Keratinocyte (primary cell): ENCODE measurements around the gene CMTR1. TPM values are rescaled to one million over a fixed set of nuclear protein-coding genes. Genes with fewer than 3 reads are reported as not detected.

Experiments used
- DNase-seq: peaks from one replicate; pipeline ENCODE4 v3.0.0-alpha.2; 2011; ENCODE audit warnings: low read depth, missing footprints, low spot score
- FAIRE-seq: peaks from 2 replicates; lab custom pipeline; 2011; peaks lifted over from hg19 to GRCh38; lab: Jason Lieb, UNC
- H2AFZ ChIP-seq: 2 replicates; pipeline ENCODE4 v1.6.0; 2012; ENCODE audit warnings: low read length, control low read depth, inconsistent platforms; ENCODE audit not compliant: control insufficient read depth
- H3K27ac ChIP-seq: 2 replicates; pipeline ENCODE4 v1.5.1; 2011; ENCODE audit warnings: low read length; ENCODE audit not compliant: control insufficient read depth, insufficient read depth
- H3K27me3 ChIP-seq: 3 replicates; pipeline ENCODE4 v1.6.0; 2011; ENCODE audit warnings: low read length; ENCODE audit not compliant: control insufficient read depth, insufficient read depth; ENCODE audit errors: extremely low read depth
- H3K36me3 ChIP-seq, 2 experiments: 2 replicates in 1 of 2; 3 replicates in 1 of 2; pipeline ENCODE4 v1.5.1; 2011; ENCODE audit warnings: low read length in 2 of 2, mild to moderate bottlenecking in 1 of 2; ENCODE audit not compliant: control insufficient read depth in 2 of 2, insufficient read depth in 2 of 2; ENCODE audit errors: extremely low read depth in 1 of 2
- H3K4me1 ChIP-seq: 3 replicates; pipeline ENCODE4 v1.5.1; 2011; ENCODE audit warnings: low read length; ENCODE audit not compliant: control insufficient read depth, insufficient read depth; ENCODE audit errors: extremely low read depth
- H3K4me2 ChIP-seq: 3 replicates; pipeline ENCODE4 v1.6.0; 2011; ENCODE audit warnings: low read depth, low read length; ENCODE audit not compliant: control insufficient read depth, insufficient read depth; ENCODE audit errors: extremely low read depth
- H3K4me3 ChIP-seq, 3 experiments: fragments of 200-600 bp in 1 of 3; sonication (generic) in 1 of 3; 2 replicates in 2 of 3; 3 replicates in 1 of 3; pipeline ENCODE4 v1.5.1; 2011 to 2016; ENCODE audit warnings: low read length in 3 of 3, mild to moderate bottlenecking in 3 of 3, control low read depth in 2 of 3, inconsistent platforms in 1 of 3, low read depth in 1 of 3, mixed read lengths in 1 of 3, mixed run types in 1 of 3, moderate library complexity in 1 of 3; ENCODE audit not compliant: control insufficient read depth in 2 of 3, insufficient read depth in 2 of 3; ENCODE audit errors: extremely low read depth in 1 of 3
- H3K79me2 ChIP-seq: 2 replicates; pipeline ENCODE4 v1.6.0; 2012; ENCODE audit warnings: low read length; ENCODE audit not compliant: control insufficient read depth, insufficient read depth
- H3K9ac ChIP-seq: 3 replicates; pipeline ENCODE4 v1.6.0; 2011; ENCODE audit warnings: low read length; ENCODE audit not compliant: control insufficient read depth, insufficient read depth; ENCODE audit errors: extremely low read depth
- H3K9me1 ChIP-seq: 3 replicates; pipeline ENCODE4 v1.6.0; 2011; ENCODE audit warnings: low read length; ENCODE audit not compliant: control insufficient read depth, insufficient read depth; ENCODE audit errors: extremely low read depth
- H3K9me3 ChIP-seq: 2 replicates; pipeline ENCODE4 v1.5.1; 2012; ENCODE audit warnings: low read depth, low read length; ENCODE audit not compliant: control insufficient read depth
- H4K20me1 ChIP-seq: 3 replicates; pipeline ENCODE4 v1.6.0; 2011; ENCODE audit warnings: low read length; ENCODE audit not compliant: control insufficient read depth, insufficient read depth; ENCODE audit errors: extremely low read depth
- EZH2 ChIP-seq: IDR thresholded peaks from one replicate; pipeline ENCODE4 v1.6.1; 2012; ENCODE audit warnings: inconsistent platforms, mild to moderate bottlenecking, low read length, moderate library complexity
- dilution Hi-C: fragments of 300-500 bp; cut with MboI; formaldehyde crosslinking; loops from one replicate; pipeline ENCODE4 v1.7.0; 2020; ENCODE audit warnings: low sequenced_read_pairs; ENCODE audit not compliant: extremely low pct_ligation_motif_present
- polyA plus RNA-seq, 5 experiments: library from polyadenylated mRNA; depleted of rRNA in 3 of 5; stranded (reverse) in 3 of 5; stranded (forward) in 1 of 5; unstranded in 1 of 5; fragments of >200 nt; gene quantifications; 1 replicate in 1 of 5; 2 replicates in 3 of 5; 3 replicates in 1 of 5; pipeline versions ENCODE4 v1.2.1 to v1.2.3, GENCODE V29; 2011 to 2012; ENCODE audit warnings: missing spikeins in 2 of 5, low read depth in 1 of 5, low replicate concordance in 1 of 5
- TF ChIP-seq, protein P1 (sequence below), 3 experiments: IDR thresholded peaks in 1 of 3; conservative IDR thresholded peaks in 1 of 3; optimal IDR thresholded peaks in 1 of 3; 2 replicates in 2 of 3; 3 replicates in 1 of 3; pipeline versions ENCODE3 to v1.5.1; 2011; ENCODE audit warnings: low read length in 3 of 3, mild to moderate bottlenecking in 3 of 3, moderate library complexity in 2 of 3, control low read depth in 1 of 3, inconsistent platforms in 1 of 3; ENCODE audit not compliant: insufficient read depth in 2 of 3; ENCODE audit errors: extremely low read depth in 1 of 3

The CMTR1 gene
- polyA plus RNA-seq, 1 donor (not counting 4 experiments of a cell fraction or from before 2014, with no cell fraction given) = 24.6 TPM

DNA sequence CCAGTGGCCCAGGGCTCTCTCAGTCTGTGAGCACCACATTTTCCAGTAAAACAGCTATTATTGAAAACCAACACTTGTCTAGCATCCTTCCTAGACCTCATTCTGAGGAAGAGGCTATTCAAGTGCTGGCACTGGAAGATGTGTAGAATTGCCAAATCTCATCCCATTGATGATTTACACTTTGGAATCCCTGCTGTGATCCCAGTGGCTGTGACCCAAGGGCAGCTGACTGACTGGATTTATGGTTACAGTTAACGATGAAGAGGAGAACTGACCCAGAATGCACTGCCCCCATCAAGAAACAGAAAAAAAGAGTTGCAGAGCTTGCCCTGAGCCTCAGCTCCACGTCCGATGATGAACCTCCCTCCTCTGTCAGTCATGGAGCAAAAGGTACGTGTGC lies 2.4 kb downstream of the CMTR1 start:
- no peaks in the 10 kb centered on the region for H3K9me1 ChIP-seq
- TF ChIP-seq, protein P1, sequence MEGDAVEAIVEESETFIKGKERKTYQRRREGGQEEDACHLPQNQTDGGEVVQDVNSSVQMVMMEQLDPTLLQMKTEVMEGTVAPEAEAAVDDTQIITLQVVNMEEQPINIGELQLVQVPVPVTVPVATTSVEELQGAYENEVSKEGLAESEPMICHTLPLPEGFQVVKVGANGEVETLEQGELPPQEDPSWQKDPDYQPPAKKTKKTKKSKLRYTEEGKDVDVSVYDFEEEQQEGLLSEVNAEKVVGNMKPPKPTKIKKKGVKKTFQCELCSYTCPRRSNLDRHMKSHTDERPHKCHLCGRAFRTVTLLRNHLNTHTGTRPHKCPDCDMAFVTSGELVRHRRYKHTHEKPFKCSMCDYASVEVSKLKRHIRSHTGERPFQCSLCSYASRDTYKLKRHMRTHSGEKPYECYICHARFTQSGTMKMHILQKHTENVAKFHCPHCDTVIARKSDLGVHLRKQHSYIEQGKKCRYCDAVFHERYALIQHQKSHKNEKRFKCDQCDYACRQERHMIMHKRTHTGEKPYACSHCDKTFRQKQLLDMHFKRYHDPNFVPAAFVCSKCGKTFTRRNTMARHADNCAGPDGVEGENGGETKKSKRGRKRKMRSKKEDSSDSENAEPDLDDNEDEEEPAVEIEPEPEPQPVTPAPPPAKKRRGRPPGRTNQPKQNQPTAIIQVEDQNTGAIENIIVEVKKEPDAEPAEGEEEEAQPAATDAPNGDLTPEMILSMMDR (optimal IDR thresholded peaks at IDR 0.05 in 1 of 3, IDR thresholded peaks at IDR 0.05 in 1 of 3, conservative IDR thresholded peaks at IDR 0.05 in 1 of 3; ENCODE audit: extremely low read depth in 1 of 3, insufficient read depth in 2 of 3, low read length in 3 of 3) = no peak
- TF ChIP-seq EZH2 = no peak
- DNase-seq = no peak
- no peaks in the 10 kb centered on the region for H4K20me1 ChIP-seq
- no peaks in the 10 kb centered on the region for H3K27me3 ChIP-seq
- no peaks in the 10 kb centered on the region for H3K9me3 ChIP-seq
- peaks cover 12 to 15% of the 10 kb centered on the region in 2 experiments for H3K36me3 ChIP-seq
- FAIRE-seq = no peak
- H3K79me2 ChIP-seq = peaks cover 25% of the 10 kb centered on the region
- H3K4me2 ChIP-seq = no peak overlapping the region
- peaks cover 13% of the 10 kb centered on the region for H3K4me1 ChIP-seq
- dilution Hi-C loops = no loop called here
- no peak overlapping the region for H3K27ac ChIP-seq
- H3K9ac ChIP-seq = no peak overlapping the region
- no peak overlapping the region for H3K4me3 ChIP-seq
- H2AFZ ChIP-seq = no peak overlapping the region

DNA sequence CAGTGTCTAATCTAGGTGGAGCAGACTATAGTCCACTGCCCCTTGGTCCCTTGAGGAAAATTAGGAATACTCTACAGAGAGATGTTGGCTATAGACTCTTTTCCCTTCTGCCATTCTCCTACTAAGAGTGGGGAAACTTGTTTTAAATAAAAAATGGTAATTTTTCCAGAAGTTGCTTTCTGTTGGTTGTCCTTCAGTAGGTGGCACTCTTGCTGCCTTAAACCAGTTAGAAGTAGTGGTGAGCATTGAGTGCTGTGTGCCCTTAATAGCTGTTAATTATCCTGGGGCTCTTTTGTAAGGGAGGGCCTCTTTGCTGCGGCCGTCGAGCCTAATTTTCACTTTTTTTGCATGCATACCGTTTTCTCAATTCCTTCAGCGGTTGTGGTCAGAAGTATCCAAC lies 2.8 kb downstream of the CMTR1 start:
- H3K9me1 ChIP-seq = no peaks in the 10 kb centered on the region
- no peak overlapping the region for H3K27ac ChIP-seq
- DNase-seq (no peak), FAIRE-seq (no peak)
- H3K36me3 ChIP-seq = peaks cover 12 to 15% of the 10 kb centered on the region in 2 experiments
- peaks cover 13% of the 10 kb centered on the region for H3K4me1 ChIP-seq
- no peak overlapping the region for H2AFZ ChIP-seq
- H3K9ac ChIP-seq = no peak overlapping the region
- dilution Hi-C loops = no loop called here
- H3K4me2 ChIP-seq = no peak overlapping the region
- TF ChIP-seq, protein P1 (optimal IDR thresholded peaks at IDR 0.05 in 1 of 3, IDR thresholded peaks at IDR 0.05 in 1 of 3, conservative IDR thresholded peaks at IDR 0.05 in 1 of 3; ENCODE audit: extremely low read depth in 1 of 3, insufficient read depth in 2 of 3, low read length in 3 of 3) = peak in 1 of 3 experiments; percentile 4
- no peak for TF ChIP-seq EZH2
- no peaks in the 10 kb centered on the region for H4K20me1 ChIP-seq
- no peaks in the 10 kb centered on the region for H3K9me3 ChIP-seq
- H3K27me3 ChIP-seq = no peaks in the 10 kb centered on the region
- peaks cover 25% of the 10 kb centered on the region for H3K79me2 ChIP-seq
- H3K4me3 ChIP-seq = no peak overlapping the region
